Stimulated activated CD4-positive, alpha-beta T cell treated with anti-CD3 and anti-CD28 coated beads, Interleukin-1b, Interleukin-23, amount 100 ng/mL, for 1 hour (primary cell): ENCODE data around the gene ACTR8.

Source experiments
- DNase-seq, 2 donors: peaks; one replicate each; pipeline ENCODE4 v3.0.0-alpha.2; 2020; ENCODE audit warnings: low read depth in 2 of 2

Gene ACTR8

DNA sequence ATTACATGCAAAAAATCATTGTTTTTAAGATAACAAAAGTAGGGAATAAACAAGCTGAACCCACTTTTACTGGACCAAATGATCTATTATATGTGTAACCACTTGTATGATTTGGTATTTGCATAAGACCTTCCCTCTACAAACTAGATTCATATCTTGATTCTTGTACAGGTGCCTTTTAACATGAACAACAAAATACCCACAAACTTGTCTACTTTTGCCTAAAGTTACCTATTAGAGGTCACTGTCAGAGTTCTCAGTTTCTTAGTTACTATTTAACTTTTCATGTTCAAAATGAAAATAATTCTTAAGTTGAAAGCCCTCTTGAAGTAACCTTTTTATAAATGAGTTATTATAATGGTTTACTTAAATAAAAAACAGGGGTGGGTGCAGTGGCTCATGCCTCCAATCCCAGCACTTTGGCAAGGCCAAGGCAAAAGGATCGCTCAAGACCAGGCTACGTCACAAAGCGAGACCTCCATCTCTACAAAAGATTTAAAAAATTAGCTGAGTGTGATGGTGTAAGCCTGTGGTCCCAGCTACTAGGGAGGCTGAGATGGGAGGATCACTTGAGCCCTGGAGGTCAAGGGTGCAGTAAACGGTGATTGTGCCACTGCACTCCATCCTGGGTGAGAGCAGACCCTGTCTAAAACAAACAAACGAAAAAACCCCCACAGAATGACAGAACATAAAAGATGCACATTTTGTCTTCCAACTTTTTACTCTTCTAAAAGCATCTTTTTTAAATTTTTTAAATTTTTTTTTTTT lies 16.0 kb downstream of the ACTR8 start:
- no peak for DNase-seq

DNA sequence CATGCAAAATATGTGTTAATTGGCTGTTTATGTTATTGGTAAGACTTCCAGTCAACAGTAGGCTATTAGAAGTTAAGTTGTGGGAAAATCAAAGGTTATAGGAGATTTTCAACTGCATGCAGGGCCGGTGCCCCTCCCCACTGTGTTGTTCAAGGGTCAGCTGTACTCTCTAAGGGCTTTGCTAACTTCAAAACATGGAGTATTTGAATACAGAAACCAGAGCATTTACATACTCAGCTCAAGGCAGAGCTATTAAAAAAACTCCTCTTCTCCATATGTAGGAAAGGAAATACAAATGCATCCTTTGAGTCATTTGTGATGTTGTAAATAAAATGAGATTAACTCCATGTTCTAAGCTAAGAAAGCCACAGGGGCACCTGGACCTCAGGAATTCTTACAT lies 18.8 kb downstream of the ACTR8 start:
- DNase-seq, result no peak

DNA sequence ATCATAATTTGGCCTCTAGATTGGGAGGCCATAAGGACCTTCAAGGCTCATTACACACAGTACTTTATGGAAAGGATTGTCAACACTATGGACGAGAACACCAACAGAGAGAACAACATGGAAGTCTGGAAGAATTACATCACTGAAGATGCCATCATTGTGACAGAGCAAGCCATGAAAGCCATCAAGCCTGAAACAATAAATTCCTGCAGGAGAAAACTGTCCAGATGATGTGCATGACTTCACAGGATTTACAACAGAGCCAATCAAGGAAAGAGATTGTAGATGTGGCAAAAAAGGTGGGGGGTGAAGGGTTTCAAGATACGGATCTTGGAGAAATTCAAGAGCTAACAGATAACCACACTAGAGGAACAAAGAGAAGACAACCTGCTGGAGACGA lies 19.7 kb downstream of the ACTR8 start:
- no peak for DNase-seq

DNA sequence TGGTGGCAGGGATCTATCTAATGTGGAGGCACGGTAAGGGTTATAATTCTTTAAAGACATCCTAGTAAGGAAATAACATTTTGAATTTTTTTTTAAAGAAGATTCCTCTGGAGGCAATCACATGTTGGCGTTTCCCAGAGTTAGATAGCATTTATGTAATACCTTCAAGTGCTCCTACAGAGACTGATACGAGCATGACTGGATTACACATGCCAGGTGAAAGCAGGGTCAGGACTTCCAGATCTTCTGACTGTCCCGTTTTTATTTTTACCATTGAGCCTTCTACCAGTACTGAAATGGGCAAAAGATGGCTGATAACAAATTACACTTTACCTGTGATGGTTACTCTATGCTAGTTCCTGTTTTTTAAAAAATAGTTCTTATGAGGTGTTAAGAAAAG lies 21.8 kb downstream of the ACTR8 start:
- no peak for DNase-seq

DNA sequence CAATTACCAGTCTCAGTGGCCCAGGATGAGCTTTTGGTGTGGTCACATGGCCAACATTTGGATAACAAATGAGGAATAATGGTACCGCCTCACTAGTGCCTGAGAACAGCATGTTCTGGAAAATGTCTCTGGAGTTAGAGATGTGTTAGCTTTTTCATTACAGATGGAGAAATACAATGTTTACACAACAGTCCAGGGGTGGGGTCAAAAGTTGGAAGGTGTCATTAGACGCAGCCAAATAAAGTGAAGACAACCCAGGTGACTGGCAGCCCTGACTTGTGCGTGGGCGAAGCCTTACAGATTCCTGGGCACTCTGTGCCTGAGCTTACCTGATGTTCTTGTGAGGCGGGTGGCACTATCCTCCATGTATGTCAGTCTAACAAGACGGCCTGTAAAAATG lies 22.8 kb downstream of the ACTR8 start:
- no peak for DNase-seq

DNA sequence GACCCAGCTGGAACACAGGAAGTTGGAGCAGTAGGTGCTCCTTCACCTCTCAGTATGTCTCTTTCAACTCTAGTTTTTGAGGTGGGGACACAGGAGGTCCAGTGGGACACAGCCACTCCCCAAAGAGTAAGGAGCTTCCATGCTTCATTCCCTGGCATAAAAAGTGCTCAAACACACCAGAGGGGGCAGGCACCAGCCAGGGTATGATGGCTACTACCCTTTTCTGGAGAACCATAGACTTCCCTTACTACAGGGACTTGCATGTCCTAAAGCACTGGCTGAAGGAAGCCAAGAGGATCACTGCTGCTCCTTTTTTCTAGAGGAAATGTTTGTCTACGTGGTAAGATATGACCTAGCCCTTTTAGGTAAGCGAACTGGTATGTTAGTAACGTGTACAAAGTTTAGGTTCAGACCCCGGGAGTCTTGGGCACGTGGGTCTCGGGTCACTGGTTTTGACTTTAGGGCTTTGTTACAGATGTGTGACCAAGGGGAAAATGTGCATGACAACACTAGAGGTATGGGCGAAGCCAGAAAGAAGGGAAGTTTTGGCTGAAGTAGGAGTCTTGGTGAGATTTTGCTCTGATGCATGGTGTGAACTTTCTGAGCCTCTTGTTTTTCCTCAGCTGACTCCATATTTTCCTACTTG lies 23.7 kb downstream of the ACTR8 start:
- no peak for DNase-seq

DNA sequence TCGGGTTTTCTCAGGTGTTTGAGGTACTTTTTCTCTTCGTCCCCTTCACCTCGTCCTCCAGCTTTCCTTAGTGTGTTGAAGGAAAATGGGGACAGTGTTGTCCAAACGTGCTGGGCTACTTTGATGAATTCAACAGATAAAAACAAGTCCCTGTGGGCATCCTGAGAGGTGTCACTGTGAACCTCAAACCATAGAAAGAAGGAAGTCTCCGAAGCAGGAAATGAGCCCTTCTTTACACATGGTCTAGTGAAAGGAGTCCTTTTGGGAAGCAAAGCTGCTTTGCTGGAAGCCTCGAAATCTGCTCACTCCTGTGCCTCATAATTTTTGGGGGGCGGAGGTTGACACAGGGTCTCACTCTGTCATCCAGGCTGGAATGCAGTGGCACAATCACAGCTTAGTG lies 25.0 kb downstream of the ACTR8 start:
- DNase-seq, result no peak

DNA sequence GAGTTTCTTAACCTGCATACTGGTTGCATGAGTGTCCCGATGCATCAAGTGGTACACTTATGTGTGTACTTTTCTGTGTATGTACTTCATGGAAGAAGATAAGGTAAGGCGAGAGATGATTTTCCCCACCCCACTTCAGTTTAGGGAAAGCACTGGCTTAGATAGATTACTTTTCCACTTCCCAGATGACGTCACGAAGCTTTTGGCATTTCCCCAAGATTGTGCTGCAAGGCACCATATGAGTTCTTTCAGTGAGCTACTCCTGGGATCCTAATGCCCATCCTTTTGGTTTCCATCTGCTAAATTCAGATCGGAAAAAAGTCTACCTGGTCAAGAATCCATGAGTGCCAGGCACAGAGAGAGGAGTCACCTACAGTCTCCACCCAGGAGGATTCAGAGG lies 31.1 kb downstream of the ACTR8 start:
- DNase-seq, result no peak

DNA sequence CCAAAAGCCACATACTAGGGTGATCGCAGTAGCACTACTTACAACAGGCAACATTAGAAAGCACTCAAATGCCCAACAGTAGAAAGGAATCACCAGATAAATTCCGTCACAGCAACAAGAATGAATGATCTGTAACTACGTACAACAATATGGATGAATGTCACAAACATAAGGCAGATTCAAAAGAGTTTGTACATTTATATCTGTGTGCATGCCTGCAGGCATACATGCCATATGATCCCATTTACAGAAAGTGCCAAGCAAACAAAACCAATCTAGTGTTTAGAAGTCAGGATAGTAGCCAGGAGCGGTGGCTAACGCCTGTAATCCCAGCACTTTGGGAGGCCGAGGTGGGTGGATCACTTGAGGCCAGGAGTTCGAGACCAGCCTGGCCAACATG lies 32.0 kb downstream of the ACTR8 start:
- no peak for DNase-seq

DNA sequence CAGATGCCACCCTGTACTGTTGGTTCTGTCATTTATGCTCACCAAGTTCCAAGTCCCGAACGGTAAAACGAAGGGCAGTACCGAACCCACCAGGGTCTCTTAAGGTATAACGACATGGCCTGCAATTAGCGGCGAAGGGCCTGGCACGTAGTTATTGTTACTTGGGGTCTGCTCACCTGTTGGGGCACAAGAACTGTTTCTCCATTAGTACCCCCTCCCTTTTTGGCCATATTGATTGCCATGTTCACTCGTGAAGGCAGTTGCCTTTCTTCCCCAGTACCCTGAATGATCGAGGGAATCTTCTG lies 35.1 kb downstream of the ACTR8 start:
- DNase-seq, result no peak

DNA sequence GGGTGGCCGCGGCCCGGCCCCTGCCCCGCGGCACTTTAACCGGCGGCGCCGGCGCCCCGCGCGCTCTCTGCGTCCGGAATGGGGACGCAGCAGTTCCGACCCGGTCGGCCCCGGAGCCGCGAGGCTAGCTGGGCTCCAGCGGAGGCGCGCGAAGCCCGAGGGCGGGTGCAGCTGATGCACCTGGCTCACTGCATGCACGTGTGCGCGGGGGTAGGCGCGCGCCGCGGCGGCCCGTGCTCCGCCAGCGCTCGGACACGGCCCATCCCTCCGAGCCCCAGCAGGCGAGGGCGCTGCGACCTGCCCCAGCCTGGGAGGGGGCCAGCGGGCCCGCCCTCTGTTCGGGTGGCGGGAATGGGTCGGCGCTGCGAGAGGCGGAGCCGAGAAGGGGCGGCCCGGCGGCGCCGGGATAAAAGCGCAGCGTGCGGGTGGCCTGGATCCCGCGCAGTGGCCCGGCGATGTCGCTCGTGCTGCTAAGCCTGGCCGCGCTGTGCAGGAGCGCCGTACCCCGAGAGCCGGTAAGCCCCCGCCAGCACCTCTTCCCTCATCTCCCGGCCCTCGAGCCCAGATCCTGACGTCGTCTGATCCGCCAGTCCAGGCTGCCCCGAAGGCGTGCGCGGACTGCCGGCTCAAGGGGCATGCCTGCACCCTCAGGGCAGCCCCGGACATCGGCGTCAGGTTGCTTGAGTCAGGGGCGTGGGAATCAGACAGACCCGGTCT lies 35.7 kb downstream of the ACTR8 start, which contains the start of the genes CHDH and IL17RB:
TSS of gene CHDH (minus strand) at position 286 of the 717 bp plus-strand sequence. CDS start 22,411 bp downstream, outside the sequence.
TSS of gene IL17RB (plus strand) at position 435 of the 717 bp plus-strand sequence. CDS start at position 456, 21 bp downstream.
- DNase-seq, result no peak

DNA sequence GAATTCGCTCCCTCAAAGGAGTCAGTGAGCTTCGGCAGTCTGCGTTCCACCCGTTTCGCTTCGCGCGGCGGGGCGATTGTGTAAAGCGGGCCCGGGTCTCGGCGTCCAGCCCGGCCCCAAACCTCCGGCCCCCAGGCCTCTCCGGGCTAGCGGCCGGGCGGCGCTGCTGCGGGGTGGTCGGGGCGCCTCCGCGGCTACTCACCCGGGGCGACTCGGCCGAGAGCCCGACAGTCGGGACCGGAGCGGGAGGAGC lies 36.1 kb downstream of the ACTR8 start:
- DNase-seq, result no peak

DNA sequence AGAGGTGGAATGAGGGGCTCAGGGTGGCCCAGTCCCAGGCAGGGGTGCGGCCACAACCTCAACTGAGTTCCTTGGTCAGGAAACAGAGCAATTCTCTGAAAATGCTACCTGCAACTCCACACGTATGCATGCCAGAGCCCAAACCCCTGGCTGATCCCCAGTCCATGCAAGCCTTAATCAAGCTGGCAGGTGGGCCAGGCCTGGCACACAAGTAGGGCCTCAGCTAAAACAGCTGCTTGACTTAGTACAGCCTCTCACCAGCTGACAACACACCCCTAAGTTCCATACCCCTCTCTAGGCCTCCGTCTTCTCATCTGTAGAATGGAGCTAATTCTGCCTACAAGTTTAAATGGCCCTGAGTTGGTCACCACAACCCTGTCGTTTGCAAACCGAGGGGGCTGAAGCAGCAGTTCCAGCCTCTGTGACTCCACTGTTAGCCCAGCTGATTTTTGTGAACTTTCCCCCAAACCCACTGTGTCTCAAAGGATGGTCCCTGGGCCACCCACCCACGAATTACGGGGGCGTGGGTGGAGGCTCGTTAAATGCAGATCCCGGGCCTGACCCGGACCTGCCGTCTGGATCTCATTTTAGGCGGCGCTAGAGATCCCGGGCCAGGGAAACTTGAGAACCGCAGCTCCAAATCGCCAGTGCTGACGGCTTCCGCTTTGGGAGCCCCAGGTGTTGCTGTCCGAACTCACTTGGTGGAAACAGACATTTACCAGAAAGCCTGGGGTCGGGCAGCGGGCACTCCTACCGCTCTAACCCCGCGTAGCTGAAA lies 36.7 kb downstream of the ACTR8 start:
- DNase-seq, result no peak

DNA sequence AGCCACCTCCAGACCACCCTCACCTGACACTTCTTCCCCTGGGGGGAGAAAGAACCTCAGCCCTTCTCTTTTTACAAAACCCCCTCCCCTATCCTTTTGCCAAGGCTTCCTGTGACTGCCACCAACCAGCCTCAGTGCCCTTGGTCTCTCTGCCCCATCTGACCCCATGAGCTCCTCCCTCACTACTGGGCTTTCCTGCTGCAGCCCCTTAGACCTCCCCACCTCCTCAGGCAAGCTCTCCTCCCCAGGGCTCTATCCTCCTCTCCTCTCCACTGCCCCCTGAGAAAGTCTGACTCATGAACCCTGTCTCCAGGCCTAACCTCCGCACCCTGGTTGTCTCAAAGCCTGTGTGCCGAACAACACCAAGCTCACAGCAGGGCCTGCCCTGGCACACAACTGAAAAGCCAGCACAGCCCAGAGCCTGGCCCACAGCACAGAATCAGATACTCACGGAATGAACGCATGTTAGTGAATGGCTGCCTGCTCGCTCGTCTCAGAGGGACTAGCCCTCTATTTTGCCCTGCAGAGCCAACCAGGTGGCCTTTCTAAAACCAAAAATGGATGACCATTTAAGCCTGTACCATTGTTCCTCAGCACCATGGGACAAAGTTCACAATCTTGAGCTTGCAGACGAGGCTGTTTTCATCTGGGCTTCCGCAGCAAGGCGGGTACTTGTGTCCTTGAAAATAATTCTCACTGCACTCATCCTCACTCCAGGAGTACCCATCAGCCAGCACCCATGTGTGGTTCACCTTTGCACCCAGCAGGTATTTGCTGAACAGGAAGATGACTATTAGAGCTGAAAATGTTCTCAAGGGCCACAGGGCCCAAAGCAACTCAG lies 37.5 kb downstream of the ACTR8 start:
- no peak for DNase-seq

DNA sequence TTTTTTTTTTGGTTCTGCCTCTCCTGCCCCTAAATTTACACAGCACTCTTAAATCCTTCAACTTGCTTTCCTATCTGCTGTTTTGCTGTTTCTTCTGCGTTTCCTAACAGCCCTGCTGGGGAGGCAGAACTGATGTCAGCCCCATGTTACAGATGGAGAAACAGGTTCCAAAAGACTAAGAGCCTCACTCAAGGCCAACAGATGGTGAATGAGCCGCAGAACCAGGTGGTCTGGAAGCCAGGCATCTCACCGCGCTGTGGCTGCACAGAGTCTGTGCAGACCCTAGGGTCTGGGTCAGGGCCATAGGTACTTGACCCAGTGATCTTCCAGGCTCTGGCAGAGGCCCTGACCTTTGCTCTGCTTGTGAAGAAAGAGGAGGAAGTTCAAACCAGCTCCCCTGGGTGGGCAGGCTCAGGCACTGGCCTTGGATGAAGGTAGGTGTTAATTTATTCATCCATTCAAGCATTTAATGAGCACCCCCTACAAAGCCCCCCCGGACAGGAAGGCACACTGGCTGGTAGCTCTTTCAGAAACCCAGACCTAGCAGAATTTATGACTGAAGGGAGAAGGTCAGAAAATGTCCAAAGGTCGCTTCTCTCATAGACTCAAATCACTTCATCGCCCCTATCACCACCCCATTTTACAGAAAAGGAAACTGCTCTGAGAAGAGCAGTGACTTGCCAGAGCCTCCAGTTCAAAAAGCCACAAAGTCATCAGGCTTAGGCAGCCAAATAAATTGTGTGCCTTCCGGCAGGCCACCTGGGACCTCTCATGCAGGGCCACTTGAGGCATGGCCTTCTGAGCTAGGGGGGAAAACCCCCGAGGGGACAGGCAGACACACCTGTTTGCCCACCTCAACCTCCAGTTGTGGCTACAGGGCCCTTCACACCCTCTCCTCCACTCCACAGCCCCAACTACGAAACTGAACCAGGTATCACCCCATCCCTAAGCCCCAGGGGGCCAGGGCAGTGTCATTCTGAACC lies 38.5 kb downstream of the ACTR8 start:
- DNase-seq, result no peak

DNA sequence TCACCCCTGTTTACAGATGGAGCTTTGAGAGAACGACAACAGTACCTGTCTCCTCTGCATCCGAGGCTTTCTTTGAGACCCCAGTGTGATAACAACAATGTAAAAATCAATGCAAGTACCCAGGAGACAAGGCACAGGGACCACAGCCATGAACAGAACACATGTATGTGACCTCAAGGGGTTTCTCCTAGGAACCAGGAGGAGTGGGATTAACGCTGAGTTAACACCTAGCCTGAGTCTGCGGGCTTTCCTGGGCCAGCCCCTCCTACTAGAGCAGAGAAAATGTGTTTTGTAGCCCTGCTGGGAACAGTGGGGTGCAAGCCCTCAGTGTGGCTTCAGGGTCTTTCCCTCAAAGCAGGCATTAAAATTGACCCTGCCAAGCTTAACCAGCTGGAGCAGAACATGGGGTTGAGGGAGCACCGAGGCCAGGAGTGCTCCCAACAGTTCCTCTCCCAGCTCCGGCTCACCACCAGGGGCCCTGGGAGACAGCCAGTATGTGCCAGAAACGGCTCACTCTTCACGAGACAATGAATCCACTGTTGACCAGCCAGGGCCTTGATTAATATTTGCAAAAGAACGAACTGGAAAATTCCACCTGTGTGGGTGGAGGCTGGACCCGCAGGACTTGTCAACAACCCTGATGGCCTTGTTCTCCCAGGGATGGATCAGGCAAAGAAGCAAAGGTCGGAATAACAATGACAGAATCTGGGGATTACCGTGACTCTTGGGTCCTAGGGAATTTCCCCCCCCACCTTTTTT lies 39.3 kb downstream of the ACTR8 start:
- DNase-seq, result no peak

DNA sequence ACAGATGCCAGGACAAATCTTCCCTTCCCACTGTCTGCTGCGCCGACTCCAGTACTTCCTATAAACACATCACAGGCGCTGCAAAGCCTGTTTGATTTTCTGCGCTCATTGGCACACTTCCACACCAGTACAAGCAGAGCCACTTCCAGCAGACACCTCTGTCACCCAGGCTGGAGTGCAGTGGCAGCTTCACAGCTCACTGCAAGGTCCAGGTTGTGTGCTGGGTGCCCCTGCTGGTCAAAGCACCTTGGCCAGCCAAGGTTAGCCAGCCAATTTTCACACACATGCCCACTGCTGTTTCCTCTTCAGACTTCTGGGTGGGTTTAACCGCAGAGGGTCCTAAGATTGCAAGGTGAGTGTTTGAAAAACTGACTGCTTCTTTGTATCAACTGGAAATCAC lies 40.7 kb downstream of the ACTR8 start:
- DNase-seq, result no peak

DNA sequence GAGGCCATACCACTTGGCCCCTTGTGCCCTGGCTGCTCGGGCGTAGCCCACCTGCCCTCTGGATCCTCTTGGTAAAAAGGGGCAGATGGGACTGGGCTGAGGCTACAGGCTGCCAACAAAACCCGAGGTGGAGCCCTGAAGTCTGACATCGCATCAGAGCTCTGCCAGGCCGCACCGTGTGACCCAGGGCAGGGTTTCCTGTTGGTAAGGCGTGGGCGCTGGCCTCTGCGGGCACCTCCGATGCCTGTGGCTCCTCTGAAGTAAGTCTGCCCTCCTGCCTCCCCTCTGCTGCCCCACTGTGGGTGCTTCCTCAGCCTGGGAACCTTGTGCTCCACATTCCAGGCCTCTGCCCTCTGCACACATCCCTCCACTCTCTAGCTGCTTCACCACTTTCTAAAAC lies 44.6 kb downstream of the ACTR8 start:
- DNase-seq, result no peak

DNA sequence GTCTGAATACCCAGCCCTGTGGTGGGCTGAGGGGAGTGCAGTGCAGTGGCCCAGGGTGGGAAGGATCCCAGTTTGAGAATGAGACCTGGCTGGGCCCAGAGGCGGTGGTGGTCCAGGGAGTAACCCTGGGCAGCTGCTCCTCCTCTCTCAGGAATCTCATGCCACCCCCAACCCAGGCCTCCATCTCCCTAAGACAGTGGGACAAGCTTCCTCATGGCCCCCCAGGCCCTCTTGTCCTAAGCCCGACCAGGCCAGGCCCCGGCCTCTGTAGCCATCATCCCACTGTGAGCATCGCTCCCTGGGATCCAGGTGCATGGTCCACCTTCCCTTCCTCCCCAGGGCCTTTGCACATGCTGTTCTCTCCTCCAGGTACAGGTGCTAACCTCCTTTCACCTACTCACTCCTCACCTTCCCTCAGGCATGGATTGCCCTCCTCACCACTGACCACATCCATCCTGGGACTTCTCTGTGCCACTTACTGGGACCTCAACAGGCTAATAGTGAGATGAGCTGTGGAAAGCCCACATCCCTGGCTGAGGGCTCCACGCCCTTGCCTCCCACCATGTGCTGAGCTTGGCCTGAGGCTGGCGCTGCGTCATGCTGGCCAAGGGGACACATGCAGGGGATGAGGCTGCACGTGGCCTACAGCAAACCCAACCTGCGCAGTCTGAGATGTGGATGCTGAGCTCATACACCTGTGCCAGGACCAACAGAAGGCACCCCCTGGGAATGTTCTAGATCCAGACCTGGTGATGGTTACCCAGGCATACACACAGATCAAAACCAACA lies 45.7 kb downstream of the ACTR8 start:
- DNase-seq, result no peak
